Peyer's patch (tissue), 4 donors: ENCODE data around the gene NQO2. TPM values are rescaled to one million over a fixed set of nuclear protein-coding genes. Genes with fewer than 3 reads are reported as not detected.
A peak's percentile ranks its signal among the peaks of the same experiment; 100 is the strongest.

Experiments
- DNase-seq, 3 donors: peaks; one replicate each; pipeline ENCODE4 v3.0.0-alpha.2; 2017 to 2019
- H3K27ac ChIP-seq, 4 donors: fragments of 200-600 bp; sonication (generic); one replicate each; pipeline ENCODE4 v1.5.1; 2016 to 2019
- H3K27me3 ChIP-seq, 2 donors: fragments of 200-600 bp; sonication (generic); one replicate each; pipeline ENCODE4 v1.5.1; 2019
- H3K36me3 ChIP-seq, 3 donors: fragments of 200-600 bp; sonication (generic); one replicate each; pipeline ENCODE4 v1.5.1; 2016 to 2019
- H3K4me1 ChIP-seq, 4 donors: fragments of 200-600 bp; sonication (generic); one replicate each; pipeline ENCODE4 v1.5.1; 2016 to 2019
- H3K4me3 ChIP-seq, 4 donors: fragments of 200-600 bp; sonication (generic); 1 replicate in 3 of 4; 2 replicates in 1 of 4; pipeline ENCODE4 v1.5.1; 2016 to 2019; ENCODE audit warnings: mild to moderate bottlenecking in 1 of 4
- H3K9me3 ChIP-seq, 4 donors: fragments of 200-600 bp; sonication (generic); one replicate each; pipeline ENCODE4 v1.5.1; 2016 to 2019; ENCODE audit warnings: mild to moderate bottlenecking in 1 of 4
- POLR2A ChIP-seq, 2 donors: fragments of 450-650 bp; IDR thresholded peaks; one replicate each; pipeline ENCODE4 v1.5.1; 2017; ENCODE audit warnings: antibody characterized with exemption in 2 of 2, mild to moderate bottlenecking in 2 of 2, moderate library complexity in 2 of 2
- total RNA-seq, 4 donors: library from RNA; depleted of rRNA; stranded (reverse); fragments of >200 nt; gene quantifications; one replicate each; pipeline ENCODE4 v1.1.0, GENCODE V29; 2016
- TF ChIP-seq, protein P1 (sequence below), 6 experiments: fragments of 450-650 bp in 4 of 6; fragments of 200-600 bp in 2 of 6; sonication (generic) in 1 of 6; IDR thresholded peaks; one replicate each; pipeline ENCODE4 v1.5.1; 2017 to 2019; ENCODE audit warnings: antibody characterized with exemption in 6 of 6, mild to moderate bottlenecking in 3 of 6, moderate library complexity in 1 of 6

Gene NQO2
- total RNA-seq, 4 donors from 2014 or later: 22.1 to 60.8 (median 29.3) TPM

DNA sequence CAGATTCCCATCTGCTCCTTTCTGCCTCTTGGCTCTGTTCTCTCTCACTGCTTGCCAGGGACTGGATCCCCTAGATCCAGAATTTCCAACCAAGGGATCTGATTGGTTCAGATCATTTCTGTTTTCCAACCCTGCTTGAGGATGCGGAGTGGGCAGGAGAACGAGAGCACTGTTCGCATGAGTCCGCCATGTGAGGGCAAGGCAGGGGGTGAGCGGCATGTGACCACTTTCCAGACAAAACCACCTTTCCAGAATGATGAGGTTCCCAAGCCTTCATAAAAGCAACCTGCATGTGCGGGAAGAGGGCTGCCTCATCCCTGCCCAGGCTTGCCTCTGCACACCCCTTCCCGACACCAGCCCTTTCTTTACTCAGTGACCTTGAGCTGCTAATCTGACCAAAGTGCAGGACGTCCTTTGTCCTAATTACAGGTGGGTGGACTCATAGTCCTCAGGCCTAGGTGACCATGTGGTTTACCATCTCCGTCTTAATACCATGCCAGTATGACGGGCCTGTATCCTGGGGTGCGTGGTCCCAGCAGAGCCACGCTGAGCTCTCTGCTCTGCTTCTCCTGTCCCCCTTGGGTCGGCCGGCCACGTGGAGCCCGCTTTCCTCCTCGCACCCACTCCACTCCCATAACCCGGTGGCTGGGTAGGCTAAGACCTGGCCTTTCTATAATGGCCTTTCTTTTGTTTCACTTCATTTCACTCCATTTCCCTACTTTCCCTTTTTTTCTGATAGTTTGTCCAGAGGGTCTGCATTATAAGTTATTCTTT, 14.4 kb downstream of the NQO2 start:
- no peak overlapping the region for H3K4me3 ChIP-seq
- H3K36me3 ChIP-seq: peaks cover 0 to 50% (median 0%) of the 10 kb centered on the region in 3 donors
- H3K4me1 ChIP-seq: peaks cover 0 to under 1% (median 0%) of the 10 kb centered on the region in 4 donors
- no peaks in the 10 kb centered on the region for H3K27me3 ChIP-seq
- H3K9me3 ChIP-seq: no peaks in the 10 kb centered on the region
- no peak overlapping the region for H3K27ac ChIP-seq
- TF ChIP-seq POLR2A (IDR thresholded peaks at IDR 0.05): no peak
- TF ChIP-seq, protein P1, sequence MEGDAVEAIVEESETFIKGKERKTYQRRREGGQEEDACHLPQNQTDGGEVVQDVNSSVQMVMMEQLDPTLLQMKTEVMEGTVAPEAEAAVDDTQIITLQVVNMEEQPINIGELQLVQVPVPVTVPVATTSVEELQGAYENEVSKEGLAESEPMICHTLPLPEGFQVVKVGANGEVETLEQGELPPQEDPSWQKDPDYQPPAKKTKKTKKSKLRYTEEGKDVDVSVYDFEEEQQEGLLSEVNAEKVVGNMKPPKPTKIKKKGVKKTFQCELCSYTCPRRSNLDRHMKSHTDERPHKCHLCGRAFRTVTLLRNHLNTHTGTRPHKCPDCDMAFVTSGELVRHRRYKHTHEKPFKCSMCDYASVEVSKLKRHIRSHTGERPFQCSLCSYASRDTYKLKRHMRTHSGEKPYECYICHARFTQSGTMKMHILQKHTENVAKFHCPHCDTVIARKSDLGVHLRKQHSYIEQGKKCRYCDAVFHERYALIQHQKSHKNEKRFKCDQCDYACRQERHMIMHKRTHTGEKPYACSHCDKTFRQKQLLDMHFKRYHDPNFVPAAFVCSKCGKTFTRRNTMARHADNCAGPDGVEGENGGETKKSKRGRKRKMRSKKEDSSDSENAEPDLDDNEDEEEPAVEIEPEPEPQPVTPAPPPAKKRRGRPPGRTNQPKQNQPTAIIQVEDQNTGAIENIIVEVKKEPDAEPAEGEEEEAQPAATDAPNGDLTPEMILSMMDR (IDR thresholded peaks at IDR 0.05): no peak
- no peak for DNase-seq

DNA sequence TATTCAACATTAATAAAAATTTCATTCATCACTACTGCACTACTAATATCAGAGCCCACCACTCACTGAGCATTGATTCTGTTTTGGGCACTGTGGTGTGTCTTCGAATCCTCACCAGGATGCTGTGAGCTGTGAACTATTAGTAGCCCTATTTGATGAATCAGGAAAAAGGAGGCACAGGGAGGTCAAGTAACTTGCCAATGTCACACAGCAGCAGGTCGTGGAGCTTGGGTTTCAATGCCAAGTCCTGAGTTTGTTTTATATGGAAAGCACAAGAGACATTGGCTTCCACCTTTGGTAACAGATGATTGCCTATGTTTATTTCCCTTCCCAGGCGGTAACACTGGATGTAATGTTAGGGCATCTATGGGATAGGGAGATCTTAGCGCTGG, 15.0 kb downstream of the NQO2 start:
- no peak for TF ChIP-seq POLR2A (IDR thresholded peaks at IDR 0.05)
- H3K4me1 ChIP-seq: peaks cover 0 to 7% (median 0%) of the 10 kb centered on the region in 4 donors
- no peaks in the 10 kb centered on the region for H3K27me3 ChIP-seq
- peaks cover 0 to 54% (median 0%) of the 10 kb centered on the region in 3 donors for H3K36me3 ChIP-seq
- DNase-seq: no peak
- H3K9me3 ChIP-seq: no peaks in the 10 kb centered on the region
- no peak overlapping the region for H3K4me3 ChIP-seq
- no peak overlapping the region for H3K27ac ChIP-seq

DNA sequence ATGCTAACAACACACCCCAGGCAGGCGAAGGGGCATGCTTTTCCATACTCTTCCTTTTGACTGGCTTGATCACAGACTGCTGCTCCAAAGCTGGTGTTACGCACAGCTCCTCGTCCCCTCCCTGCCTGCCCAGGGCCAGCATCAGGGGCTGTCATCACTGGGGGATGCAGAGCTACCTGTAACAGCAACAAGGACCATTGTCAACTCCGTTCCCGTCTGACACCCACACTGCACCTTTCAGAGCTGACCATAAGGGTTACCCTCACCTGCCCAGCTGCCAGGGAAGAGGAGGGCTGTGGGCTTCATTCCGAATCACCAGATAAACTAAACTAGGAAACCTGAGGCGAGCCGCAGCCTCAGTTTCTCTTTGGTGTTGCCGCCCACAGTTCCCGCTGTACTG, 15.4 kb downstream of the NQO2 start:
- no peak overlapping the region for H3K27ac ChIP-seq
- H3K4me3 ChIP-seq: no peak overlapping the region
- H3K36me3 ChIP-seq: peaks cover 0 to 56% (median 0%) of the 10 kb centered on the region in 3 donors

DNA sequence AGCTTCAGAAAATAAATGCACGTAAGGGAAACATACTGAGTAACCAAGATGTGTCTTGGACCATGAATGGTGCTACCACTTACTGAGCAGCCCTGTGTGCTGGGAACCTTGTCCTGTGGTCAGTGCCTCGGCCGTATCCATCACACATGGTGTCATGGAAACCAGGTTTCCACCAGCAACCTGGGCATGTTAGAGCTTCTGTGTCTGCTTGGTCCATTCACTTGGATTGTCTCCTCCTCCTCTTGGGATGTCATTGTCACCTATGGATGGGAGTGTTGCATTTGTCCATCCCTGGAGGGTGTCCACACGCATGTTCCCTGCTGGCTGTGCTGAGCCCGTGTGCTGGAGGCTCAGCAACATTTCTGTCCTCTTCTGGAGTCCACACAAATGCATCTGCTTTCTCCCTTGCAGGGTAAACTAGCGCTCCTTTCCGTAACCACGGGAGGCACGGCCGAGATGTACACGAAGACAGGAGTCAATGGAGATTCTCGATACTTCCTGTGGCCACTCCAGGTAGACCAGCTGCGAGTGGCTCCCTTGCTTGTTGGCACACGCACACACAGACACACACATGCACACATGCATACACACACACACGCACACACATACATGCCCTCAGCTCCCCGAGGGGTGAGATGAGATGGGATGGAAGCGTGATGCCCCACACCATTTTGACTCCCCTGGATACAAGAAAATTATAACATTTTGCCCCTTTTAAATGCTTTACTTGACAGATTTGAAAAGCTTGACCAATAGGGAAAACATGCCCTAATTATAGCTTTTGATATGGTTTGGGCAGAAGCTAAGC, 17.0 kb downstream of the NQO2 start:
- Histone ChIP-seq H3K27ac (no peak overlapping the region), H3K9me3 (no peaks in the 10 kb centered on the region), H3K36me3 (peaks cover 0 to 48% (median 0%) of the 10 kb centered on the region in 3 donors), H3K4me1 (peaks cover 0 to 19% (median 0%) of the 10 kb centered on the region in 4 donors), H3K4me3 (no peak overlapping the region), H3K27me3 (no peaks in the 10 kb centered on the region)
- TF ChIP-seq POLR2A (IDR thresholded peaks at IDR 0.05): no peak
- TF ChIP-seq, protein P1 (IDR thresholded peaks at IDR 0.05): no peak
- DNase-seq: no peak

More for the DNA sequence above, 15.4 kb downstream of the NQO2 start:
- H3K9me3 ChIP-seq: no peaks in the 10 kb centered on the region
- TF ChIP-seq POLR2A (IDR thresholded peaks at IDR 0.05): no peak
- TF ChIP-seq, protein P1 (IDR thresholded peaks at IDR 0.05): no peak
- H3K27me3 ChIP-seq: no peaks in the 10 kb centered on the region
- no peak for DNase-seq
- H3K4me1 ChIP-seq: peaks cover 0 to 10% (median 0%) of the 10 kb centered on the region in 4 donors

DNA sequence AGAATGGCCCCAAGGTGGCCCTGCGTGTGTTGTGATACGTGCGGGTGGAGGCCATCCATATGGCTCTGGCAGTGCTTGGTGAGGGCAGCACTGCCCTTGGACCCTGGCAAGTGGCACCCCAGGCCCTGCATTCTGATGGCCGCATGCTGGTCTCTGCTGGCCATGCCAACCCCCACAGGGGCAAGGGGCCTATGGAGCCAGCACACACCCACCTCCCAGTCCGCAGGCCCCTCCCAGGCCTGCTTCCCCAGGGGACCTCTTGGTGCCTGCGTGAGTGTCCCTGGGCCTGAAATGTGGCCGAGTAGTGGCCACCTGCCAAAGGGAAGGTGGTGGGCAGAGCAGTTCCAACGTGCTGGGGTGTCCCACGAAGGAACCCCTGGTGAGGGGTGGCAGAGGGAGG, 17.6 kb downstream of the NQO2 start:
- Histone ChIP-seq H3K27ac (no peak overlapping the region), H3K27me3 (no peaks in the 10 kb centered on the region), H3K4me3 (no peak overlapping the region), H3K4me1 (peaks cover 0 to 22% (median 0%) of the 10 kb centered on the region in 4 donors), H3K36me3 (peaks cover 0 to 42% (median 0%) of the 10 kb centered on the region in 3 donors), H3K9me3 (no peaks in the 10 kb centered on the region)
- TF ChIP-seq POLR2A (IDR thresholded peaks at IDR 0.05): no peak
- TF ChIP-seq, protein P1 (IDR thresholded peaks at IDR 0.05): no peak
- DNase-seq: no peak

DNA sequence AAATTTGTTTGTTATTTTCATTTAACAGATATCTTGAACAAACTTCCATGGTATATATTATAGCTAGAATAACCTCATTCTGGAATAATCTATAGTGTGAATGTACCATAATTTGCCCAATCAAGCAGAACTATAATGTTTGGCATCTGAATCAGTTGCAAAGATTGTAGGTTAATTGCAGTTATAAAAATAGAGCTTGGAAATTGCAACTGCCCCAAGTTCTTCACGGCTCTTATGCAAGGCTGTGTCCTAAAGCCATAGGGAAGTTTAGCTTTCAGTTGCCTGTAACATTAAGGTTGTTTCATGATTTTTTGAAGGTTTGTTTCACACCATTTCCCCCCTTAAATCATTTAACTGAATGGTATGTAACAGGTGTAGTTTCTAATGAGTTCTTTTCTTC, 19.4 kb downstream of the NQO2 start:
- DNase-seq: no peak
- peaks cover 0 to 34% (median 0%) of the 10 kb centered on the region in 3 donors for H3K36me3 ChIP-seq

More for the DNA sequence above, 19.4 kb downstream of the NQO2 start:
- Histone ChIP-seq H3K9me3 (no peaks in the 10 kb centered on the region), H3K4me1 (peaks cover 0 to 37% (median 2%) of the 10 kb centered on the region in 4 donors), H3K4me3 (no peak overlapping the region), H3K27ac (peak overlapping the region in 1 of 4 donors; percentile 28), H3K27me3 (no peaks in the 10 kb centered on the region)
- TF ChIP-seq, protein P1 (IDR thresholded peaks at IDR 0.05): no peak
- TF ChIP-seq POLR2A (IDR thresholded peaks at IDR 0.05): no peak
